HG03175 (cell line): ENCODE data around the gene FGF19.

ENCODE experiments used
- ATAC-seq: cut with Tn5 transposase; IDR thresholded peaks from one replicate; pipeline ENCODE4 v1.9.1; 2021; ENCODE audit warnings: mild to moderate bottlenecking, moderate library complexity; ENCODE audit not compliant: unreplicated experiment

FGF19 gene

DNA sequence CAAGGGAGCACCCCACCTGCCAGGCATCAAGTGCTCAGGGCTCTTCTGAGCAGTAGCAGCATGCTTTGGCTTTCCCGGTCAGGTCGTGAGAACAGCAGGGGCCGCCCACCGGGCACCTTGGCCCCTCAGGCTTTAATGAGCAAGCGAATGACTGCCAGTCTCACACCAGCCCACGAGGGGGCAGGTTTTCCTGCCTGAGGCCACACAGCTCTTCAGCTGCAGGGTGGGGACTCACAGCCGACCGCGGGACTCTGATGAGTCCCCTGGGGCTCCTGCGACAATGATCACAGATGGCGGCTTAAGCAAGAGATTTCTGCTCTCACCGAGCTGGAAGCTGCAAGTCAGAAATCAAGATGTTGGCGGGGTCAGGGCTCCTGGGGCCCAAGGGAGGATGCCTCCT lies 14.3 kb upstream of the FGF19 start:
- ATAC-seq, result no peak

- ATAC-seq, result no peak
Observed at GRCh38 chr11:69716891-69717747, 13.3 kb upstream of the FGF19 start.

DNA sequence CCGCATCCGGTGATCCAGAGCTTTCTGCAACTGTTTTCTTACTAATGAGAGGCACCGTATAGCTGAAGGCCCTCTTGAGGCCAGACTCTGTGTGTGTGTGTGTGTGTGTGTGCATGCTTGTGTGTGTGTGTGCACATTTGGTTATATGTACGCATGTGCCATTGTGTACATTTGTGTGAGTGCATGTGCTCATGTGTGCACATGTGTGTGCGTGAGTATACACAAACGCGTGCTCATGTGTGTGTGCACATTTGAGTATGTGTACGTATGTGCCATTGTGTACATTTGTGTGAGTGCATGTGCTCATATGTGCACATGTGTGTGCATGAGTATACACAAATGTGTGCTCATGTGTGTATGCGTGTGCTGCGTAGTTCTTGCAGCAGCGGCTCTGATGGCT lies 12.3 kb upstream of the FGF19 start:
- no peak for ATAC-seq

DNA sequence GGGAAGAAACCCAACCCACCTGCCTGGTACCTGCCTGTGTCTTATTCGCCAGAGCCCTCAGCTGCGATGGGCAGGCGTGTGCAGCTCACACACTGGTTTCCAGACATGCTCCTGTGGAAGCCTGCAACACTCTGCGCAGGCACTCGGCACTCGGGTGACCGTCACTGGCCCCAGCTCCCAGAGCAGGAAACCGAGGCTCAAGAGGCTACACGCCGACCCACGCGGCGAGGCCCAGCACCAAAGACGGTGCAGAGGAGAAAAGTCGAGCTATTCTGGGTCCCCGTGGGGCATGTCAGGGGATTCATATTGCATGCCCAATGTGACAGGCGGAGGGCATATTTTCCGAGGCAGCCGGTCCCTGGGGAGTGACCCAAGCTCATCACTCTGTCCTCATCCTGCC lies 11.6 kb upstream of the FGF19 start:
- no peak for ATAC-seq

- ATAC-seq, result no peak
Observed at GRCh38 chr11:69711822-69712801, 8.3 kb upstream of the FGF19 start.

DNA sequence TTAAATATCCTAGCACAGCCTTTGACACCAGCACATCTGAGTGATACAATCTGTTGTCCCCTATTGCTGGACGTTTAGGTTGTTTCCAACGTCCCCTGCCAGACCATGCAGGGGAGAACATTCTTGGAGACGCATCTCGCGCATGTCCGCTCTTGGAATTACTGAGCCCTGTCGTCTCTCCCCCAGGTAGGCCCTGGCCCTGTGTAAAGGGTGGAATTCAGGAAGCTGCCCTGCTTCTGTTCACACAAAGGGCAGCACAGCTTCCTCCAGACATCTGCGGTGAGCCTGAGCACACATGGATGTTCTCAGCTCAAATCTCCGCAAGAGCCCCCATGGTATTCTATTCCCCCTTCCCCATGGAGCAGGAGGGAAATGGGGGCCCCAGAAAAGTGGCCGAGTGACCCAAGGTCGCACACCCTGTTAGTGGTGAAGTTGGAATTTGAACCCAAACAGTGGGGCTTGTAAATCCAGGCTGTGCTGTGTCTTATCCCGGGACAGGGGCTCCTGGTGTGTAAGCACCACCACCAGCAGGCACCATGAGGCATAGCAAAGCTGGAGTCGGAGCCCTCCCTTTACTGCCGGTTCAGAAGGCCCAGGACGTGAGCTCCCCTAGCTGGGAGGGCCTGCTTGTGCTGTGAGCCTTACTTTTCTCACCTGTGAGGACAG lies 5.0 kb upstream of the FGF19 start:
- no peak for ATAC-seq

- no peak for ATAC-seq
Observed at GRCh38 chr11:69707176-69707575, 3.4 kb upstream of the FGF19 start.

DNA sequence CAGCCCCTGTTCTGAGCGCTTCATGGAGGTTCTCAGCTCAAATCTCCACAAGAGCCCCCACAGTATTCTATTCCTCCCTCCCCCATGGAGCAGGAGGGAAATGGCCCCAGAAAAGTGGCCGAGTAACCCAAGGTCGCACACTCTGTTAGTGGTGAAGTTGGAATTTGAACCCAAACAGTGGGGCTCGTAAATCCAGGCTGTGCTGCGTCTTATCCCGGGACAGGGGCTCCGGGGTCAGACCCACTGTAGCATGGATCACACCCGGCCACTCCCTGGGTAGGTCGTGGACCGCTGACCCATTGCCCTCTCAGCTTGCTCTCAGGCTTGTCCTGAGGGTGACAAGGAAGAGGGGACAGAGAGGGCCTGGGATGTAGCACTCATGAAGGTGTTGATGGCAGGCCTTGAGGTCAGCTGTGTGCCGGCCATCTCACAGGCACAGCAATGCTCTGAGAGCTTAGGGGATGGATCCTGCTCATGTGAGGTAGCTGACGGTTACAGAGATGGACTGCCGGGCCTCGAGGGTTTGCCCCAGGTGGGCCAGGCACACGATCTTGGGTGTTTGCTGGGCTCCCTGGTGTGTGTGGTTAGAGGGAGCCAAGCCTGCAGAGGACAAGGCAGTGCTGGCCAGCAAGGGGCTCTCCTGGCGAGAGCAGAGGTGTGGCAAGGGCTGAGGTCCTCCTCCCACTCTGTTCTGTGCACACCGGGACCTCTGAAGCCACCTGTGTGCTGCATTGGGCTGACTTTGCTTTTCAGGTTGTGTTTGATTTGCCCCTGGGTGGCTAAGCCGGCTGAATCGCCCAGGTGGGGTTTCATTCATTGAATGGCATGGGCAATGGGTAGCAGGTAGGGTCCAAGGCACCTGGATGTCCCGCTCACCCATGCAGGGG lies 2.3 kb upstream of the FGF19 start:
- no peak for ATAC-seq

DNA sequence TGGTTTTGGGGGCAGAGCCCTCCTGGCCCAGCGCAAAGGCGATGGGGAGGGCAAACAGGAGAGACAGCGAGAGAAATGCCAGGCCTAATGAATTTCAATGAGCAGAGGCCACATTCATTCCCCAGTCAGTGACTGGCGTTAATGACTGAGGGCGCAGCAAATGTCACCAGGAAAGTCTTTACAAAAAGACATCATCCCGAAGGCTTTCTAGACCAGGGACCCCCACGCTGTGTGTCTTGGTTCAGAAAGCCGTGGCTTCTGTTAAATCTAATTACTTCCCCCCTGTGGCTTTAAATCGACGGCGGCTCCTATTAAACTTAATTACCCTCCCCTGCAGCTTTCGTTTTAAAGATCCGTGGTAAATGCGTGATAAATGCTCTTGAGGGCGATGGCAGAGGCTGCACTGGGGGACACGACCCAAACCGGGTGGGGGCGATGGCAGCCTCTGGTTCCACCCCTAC lies 1.6 kb upstream of the FGF19 start:
- no peak for ATAC-seq

DNA sequence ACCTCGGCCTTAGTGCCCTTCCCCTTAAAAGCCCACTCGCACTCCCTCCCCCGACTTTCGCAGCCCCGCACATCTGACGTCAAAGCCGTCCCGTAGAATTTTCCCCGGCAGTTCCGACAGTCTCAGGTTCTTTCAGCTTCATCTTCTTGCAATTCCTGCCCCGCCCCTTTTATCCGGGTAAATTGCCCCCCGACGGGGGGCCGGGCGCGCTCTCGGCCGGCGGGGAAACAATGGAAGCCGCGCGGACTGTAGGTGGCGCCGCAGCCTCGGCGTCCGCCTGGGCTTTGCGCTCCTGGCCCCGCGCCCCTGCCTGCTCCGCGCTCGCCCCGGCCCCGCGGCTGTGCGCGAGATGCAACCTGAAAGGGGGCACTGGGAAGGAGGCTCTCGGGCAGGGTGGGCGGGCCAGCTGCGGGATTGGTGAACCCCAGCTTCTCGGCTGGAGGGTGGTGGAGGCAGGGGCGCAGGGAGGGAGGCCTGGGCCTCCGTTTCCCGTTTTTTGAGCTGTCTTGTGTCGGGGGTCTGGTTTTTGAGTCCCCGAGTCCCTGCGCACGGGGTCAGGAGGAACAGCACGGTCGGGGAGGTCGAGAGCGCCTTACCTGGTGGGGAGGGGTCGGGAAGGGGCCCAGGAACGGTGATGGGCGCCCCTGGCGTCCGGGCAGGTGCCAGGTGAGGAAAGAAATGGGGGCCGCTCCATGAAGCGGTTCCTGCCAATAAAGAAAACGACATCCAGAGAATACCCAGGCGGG lies 859 bp upstream of the FGF19 start:
- ATAC-seq, result no peak

- no peak for ATAC-seq
Observed at GRCh38 chr11:69703453-69703767, 412 bp downstream of the FGF19 start.

- no peak for ATAC-seq
Observed at GRCh38 chr11:69702769-69703452, 911 bp downstream of the FGF19 start.

DNA sequence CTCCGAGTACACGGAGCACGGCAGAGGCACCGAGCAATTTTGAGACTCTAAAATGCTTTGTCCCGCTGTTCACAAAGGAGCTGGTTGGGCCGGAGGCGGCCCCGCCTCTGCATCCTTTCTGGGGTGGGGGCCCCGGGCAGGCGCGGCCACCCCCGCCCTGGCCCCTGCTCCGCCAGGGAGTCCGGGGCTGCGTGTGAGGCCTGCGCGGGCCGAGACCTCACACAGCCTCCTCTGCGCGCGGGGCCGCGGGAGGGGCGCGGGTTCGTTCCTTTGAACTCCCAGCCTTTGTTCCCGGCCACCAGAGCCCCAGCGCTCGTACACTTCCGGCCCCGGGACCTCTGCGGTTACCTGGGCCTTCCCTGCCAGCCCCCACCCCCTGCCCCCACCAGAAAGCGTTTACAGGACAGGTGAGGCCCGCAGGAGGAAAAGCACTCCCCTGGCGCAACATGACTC lies 1.6 kb downstream of the FGF19 start:
- no peak for ATAC-seq

DNA sequence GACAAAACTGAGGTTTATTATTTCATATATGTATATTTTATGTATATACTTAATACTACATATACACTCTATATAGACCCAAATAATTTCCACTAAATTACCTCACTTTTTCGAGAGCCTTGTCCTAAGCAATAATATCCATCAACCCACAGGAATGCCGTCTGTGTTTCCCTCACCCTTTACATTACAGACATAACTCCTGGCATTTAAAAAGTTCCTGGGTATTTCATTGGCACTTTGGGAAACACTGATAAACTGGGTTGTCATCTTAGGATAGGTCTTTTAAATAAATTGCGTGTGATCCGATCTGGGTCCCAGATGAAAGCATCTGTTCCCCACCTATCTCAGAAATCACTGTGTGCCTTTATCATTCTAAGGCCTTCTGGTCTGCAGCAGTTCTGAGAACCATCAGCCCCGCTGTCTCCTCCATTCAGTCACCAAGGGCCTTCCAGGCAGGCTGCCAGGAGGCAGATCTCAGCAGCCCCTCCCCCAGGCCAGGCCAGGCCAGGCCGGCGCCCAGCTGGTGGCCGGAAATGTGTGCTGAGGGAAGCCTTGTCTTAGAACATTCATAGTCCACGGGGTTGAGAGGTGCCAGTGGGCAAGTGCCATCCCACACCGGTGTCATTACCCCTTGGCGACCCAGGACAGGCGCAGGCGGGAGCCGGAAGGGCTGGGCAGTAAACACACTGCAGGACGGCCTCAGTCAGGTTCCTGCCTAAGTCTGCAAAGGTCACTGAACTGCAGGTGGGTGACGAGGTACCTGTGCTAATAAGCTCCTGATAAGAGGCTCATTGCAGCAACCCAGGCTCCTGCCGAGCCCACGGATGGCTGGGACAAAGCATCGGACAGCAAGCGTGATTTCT lies 3.3 kb downstream of the FGF19 start:
- ATAC-seq, result no peak

- ATAC-seq, result no peak
Observed at GRCh38 chr11:69699213-69699612, 4.6 kb downstream of the FGF19 start.

DNA sequence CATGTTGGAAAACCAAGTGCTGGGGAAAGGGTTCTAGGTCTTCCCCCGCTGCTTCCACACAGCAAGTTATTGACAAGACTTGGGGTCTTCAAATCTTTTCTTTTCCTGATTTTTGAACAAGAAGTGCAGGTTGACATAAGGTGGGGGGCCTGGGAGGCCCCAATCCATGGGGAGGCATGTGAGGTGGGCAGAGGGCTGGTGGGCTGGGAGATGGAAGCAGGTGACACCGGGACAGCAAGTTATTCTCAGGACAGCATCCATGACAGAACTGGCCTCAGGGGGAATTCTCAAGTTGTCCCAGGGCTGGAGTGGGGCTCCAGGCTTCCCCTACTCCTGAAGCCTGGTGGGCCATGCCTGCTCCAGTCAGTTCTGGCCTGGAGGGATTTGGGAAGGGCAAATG lies 5.5 kb downstream of the FGF19 start:
- no peak for ATAC-seq

DNA sequence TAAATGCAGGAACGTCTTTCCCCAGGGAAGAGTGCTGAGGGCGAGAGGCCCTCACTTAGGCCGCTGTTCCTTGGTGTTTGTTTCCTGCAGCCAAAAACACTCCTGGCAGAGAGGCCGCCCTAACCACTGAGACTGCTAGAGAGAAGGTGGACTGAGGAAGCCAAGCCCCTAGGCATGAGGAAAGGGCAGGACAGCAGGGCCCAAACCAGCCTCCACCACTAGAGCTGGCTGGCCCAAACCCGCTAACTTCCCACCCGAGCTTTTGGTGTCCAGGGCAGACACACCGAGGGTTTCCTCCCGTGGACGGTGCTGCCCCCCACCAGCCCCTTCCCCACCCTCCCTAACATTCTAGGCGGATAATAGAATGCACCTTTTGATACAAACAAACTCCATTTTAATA lies 6.0 kb downstream of the FGF19 start:
- no peak for ATAC-seq

DNA sequence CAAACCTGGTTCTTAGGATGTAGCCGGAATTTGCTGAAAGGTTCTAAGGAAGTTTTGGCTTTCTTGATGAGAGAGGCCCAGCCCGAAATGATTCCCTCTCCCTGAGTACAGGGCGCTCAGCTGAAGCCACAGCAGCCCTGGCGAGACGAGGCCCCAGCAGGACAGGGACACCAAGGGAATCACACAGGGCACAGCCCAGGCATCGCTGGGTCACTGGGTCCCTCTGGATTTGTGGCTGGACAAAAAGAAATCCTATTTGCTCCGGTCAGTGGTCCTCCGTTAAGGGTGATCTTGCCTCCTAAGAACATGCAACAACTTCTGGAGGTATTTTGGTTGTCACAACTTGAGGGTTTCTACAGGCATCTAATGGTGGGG lies 6.4 kb downstream of the FGF19 start:
- no peak for ATAC-seq
